GM19397 (cell line): ENCODE measurements around the gene MUCL1.

Experiments
- ATAC-seq: cut with Tn5 transposase; IDR thresholded peaks from one replicate; pipeline ENCODE4 v1.9.1; 2021; ENCODE audit warnings: mild to moderate bottlenecking, moderate library complexity; ENCODE audit not compliant: unreplicated experiment

Gene MUCL1

GRCh38 chr12:54891717-54892478 is 37.6 kb downstream of the MUCL1 start:
- no peak for ATAC-seq
